Uterus (tissue), 2 donors: ENCODE measurements around the gene PLXNC1.

ENCODE experiments used
- POLR2A ChIP-seq, 2 donors: fragments of 450-650 bp; IDR thresholded peaks; one replicate each; pipeline ENCODE4 v1.6.1; 2016; ENCODE audit warnings: antibody characterized with exemption in 2 of 2, mild to moderate bottlenecking in 1 of 2, moderate library complexity in 1 of 2
- TF ChIP-seq, protein P1 (sequence below), 4 experiments: fragments of 200-600 bp in 2 of 4; fragments of 450-650 bp in 2 of 4; sonication (generic) in 2 of 4; IDR thresholded peaks; one replicate each; pipeline ENCODE4 v1.5.1; 2016 to 2019; ENCODE audit warnings: antibody characterized with exemption in 4 of 4, mild to moderate bottlenecking in 2 of 4, moderate library complexity in 1 of 4

DNA sequence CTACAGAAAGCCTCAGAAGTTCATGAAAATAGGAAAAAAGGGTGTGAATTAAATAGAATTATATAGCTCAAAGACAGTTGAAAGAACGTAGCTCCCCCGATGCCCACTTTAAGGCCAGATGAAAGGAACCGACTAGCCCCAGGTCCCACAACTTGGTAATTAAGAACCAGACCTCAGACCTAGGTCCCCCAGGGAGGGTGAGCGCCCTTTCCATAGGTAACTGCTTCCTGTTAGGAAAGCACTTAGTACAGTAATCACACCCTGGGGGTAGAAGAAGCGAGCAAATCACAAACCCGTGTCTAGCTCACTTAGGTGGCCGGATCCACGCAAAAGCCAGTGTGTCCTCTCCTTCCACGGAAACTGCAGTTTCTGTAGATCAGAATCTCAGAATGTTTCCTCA, 77.1 kb downstream of the PLXNC1 start:
- no peak for TF ChIP-seq POLR2A (IDR thresholded peaks at IDR 0.05)
- TF ChIP-seq, protein P1, sequence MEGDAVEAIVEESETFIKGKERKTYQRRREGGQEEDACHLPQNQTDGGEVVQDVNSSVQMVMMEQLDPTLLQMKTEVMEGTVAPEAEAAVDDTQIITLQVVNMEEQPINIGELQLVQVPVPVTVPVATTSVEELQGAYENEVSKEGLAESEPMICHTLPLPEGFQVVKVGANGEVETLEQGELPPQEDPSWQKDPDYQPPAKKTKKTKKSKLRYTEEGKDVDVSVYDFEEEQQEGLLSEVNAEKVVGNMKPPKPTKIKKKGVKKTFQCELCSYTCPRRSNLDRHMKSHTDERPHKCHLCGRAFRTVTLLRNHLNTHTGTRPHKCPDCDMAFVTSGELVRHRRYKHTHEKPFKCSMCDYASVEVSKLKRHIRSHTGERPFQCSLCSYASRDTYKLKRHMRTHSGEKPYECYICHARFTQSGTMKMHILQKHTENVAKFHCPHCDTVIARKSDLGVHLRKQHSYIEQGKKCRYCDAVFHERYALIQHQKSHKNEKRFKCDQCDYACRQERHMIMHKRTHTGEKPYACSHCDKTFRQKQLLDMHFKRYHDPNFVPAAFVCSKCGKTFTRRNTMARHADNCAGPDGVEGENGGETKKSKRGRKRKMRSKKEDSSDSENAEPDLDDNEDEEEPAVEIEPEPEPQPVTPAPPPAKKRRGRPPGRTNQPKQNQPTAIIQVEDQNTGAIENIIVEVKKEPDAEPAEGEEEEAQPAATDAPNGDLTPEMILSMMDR (IDR thresholded peaks at IDR 0.05): no peak
